Stimulated activated CD4-positive, alpha-beta T cell treated with anti-CD3 and anti-CD28 coated beads, Interleukin-12 subunit alpha, Interleukin-12 subunit beta, amount 100 ng/mL, for 4 hours (primary cell): ENCODE results near the gene LPP.
"Not testable (repeated sequence)": the region's sequence is repeated elsewhere in the genome, so short reads cannot be mapped to it uniquely, and the experiment has no call there.

Source experiments
- DNase-seq: peaks from one replicate; pipeline ENCODE4 v3.0.0-alpha.2; 2020

LPP gene

DNA sequence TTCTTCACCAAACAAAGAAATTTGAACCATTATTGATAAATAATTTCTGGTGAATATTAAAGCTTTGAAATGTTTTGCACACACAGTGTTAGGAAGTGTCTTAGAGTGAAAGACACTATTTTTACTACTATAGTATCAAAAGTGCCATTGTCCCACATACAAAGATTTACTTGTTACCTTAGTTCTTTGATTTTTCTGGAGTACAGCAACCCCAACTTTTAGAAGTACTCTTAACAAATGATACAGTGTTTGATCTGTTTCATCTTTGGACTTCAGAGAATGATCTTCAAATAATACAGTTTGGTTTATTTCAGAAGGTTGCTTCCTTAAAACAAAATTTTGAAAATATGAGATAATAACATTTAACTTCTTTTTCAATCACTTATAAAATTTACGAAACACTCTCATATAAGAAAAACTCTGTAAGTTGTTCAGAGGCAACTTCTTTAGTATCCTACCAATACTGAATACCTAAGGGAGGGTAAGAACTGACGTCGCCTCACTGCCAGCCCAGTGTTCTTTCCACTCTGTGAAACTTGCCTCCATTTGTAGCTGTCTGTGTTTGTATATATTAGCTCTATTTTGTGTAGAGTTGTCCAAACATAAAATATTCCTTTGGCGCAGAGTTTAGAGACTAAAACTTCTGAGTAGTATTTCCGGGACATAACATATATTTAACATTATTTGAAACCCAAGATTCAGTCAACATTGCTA is 464.2 kb downstream of the LPP start:
- DNase-seq: no peak

DNA sequence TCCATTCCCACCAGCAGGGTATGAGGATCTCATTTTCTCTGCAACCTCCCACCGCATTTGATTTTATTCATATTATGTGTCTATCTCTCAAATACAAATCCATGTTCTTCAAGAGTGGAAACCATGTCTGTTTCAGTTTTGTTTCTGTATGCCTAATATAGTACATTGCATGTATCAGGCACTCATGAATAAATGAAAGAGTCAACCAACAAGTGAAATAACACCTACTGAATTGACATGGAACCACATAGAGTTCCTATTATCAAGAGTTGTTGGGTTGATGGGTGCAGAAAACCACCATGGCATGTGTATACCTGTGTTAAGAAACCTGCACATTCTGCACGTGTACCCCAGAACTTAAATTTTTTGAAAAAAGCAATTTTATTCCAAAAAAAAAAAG is 466.8 kb downstream of the LPP start:
- DNase-seq: no peak

DNA sequence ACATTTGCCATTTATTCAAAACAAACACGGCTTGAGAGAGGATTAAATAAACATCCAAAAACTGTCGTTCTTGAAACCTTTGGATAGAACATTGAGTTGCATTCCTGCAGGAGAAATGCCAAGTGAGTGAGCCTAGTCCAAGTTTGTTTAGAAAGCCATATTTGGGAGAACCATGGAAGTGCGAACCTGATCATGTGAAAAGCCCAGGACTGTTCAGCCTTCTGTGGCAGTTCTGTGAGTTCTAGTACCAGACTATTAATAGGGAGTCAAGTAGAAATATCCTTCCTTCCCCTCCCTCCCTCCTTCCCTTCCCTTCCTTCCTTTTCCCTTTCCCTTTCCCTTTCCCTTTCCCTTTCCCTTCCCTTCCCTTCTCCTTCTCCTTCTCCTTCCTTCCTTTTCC is 470.4 kb downstream of the LPP start:
- no peak for DNase-seq

DNA sequence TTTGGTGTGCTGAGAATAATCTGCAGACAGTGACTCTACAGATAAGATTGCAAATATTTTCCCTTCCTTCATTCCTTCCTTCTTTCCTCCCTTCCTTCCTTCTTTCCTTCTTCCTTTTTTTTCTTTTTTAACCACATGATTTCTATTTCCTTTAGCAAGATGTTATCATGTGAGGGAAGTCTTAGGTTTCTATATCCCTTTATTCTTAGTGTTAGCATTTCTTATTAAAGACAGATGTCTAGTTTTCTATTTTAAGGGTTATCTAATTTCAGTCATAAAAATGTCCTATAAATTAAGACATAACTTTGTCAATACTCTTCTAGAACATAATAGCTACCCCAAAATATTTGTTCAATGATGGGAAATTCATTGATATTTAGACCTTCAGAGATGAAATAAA is 470.9 kb downstream of the LPP start:
- DNase-seq: no peak

DNA sequence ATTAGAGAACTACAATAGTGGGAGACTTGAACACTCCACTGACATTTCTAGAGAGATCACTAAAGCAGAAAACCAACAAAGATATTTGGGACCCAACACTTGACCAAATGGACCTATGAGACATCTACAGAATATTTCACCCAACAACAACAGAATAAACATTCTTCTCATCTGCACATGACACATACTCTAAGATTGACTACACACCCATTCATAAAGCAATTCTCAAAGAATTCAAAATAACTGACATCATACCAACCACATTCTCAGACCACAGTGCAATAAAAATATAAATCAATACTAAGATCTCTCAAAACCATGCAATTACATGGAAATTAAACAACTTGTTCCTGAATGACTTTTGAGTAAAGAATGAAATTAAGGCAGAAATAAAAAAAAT is 473.7 kb downstream of the LPP start:
- no peak for DNase-seq

DNA sequence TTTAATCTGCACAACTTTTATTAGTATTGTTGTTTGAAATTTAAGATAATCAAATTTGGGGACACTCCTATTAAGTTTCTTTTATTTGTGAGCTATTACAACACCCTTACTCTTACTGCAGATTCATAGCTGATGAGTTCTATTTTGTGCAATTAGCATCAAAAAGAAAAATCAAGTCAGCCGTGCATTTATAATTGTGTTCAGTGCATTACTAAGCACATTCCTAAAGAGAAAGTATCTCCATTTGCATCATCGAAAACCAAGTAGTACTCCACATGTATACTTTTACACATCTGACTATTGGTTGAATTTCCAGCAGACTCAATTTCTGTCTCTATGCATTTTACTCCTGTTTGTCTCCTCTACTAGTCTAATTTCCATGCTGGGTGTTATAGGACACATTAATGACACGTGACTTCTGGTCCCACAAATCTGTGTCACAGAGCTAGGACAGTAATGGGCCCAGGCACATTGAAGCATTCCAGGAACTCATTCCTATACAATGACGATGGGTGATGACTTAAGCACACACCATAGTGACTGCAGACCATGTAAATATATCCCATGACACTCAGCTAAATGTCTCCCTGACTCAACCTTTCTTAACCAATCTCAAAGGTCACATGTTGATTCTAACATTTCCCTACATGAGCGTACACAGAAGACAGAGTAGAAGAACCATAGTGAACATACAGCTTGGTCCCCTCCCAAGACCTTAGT is 477.5 kb downstream of the LPP start:
- no peak for DNase-seq

DNA sequence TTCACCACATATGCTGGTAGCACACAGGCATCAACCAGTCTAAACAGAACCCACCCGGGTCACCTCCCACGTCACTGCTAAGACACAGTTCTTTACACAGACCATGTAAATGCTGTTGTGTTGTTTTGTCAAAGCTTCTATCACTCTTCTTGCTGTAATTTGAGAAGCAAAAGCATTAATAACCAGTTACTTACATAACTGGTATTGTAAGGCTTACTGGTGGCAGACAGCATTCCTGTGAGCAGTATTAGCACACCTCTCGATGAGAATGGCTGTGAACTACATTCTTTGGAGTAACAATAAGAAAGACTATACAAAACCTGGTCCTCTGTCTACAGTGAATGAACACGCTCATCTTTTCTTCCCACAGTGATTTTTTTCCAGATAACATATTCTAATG is 479.2 kb downstream of the LPP start:
- no peak for DNase-seq

DNA sequence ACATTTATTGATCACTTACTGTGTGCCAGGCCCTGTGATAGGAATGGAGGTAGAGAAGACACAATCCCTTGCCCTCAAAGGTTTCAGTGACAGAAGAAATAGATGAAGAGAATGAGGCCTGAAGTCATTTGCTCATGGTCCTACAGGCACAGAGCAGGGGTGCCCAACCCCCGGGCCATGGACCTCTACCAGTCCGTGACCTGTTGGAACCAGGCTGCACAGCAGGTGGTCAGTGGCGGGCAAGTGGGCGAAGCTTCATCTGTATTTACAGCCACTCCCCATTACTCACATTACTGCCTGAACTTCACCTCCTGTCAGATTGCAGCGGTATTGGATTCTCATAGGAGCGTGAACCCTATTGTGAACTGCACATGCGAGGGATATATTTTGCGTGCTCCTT is 480.3 kb downstream of the LPP start:
- no peak for DNase-seq

DNA sequence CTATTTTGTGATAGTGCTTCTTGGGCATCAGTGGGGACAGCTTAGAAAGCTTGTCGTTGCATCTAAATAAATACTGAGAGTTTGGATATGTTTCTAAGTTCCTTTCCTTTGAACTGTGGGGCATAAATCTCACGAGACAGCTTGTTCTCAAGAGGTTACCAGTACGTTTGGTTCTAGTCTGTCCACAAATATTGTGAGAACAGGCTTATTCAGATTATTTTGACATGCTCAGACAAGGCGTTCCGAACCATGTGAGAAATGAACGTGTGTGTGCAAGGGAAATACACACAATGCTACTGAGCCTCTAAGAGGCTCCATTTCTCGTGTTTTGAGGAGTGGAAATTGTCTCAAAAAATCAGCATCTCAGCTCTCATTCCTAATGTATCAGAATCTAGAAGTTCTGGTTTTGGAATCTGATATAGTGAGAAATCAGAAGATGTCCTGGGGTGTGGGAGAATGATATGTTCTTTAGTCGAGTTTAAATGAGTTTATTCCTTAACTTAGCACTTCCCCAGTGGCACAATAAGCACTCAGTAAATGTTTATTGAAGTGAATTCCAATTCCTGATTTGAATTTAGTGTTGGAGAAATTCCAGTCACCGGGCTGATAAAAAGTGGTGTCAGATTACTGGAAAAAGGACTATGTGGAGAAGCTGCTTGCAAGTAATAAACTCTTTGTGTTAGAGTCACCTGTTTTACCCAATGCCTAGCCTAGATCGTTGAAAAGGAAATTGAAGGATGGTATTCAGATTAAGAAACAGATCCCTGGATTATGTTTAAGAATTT is 481.5 kb downstream of the LPP start:
- DNase-seq: no peak

DNA sequence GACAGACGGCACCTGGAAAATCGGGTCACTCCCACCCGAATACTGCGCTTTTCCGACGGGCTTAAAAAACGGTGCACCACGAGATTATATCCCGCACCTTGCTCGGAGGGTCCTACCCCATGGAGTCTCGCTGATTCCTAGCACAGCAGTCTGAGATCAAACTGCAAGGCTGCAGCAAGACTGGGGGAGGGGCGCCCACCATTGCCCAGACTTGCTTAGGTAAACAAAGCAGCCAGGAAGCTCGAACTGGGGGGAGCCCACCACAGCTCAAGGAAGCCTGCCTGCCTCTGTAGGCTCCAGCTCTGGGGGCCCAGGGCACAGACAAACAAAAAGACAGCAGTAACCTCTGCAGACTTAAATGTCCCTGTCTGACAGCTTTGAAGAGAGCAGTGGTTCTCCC is 482.3 kb downstream of the LPP start:
- DNase-seq: not testable (repeated sequence)

DNA sequence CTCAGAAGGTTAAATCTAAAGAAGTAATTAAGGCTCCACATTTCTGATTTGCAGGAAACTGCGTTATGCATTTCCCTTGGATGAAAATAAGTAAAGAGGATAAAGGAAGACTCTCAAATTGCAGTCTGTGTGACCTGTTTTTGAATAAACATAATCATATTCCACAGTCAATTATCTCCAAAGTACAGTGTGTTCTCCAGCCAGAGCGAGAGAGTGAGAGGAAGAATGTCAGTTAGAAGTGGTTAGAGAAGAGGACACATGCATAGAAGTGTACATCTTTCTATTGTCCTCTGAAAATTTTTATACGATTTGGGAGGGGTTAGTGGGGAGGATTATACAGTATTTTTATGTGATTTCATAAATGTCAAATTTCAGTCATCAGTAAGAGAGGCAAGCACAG is 487.1 kb downstream of the LPP start:
- no peak for DNase-seq

DNA sequence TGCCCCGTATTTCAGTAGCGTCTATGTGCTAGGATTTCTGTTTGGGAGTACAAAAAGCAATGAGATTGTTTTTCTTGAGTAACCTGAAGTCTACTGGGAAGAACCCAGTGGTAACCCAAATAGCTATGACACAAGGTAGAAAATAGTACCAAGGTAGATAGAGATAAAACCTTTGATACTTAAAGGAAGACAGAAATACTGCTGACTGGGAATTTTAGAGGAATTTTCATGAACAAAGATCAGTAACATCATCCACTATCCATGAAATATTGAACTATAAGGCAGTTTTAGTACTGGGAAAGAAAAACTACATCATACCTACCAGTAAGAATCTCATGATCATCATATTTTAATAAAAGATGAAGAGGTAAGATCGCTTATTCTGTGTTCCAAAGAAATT is 489.8 kb downstream of the LPP start:
- DNase-seq: no peak

DNA sequence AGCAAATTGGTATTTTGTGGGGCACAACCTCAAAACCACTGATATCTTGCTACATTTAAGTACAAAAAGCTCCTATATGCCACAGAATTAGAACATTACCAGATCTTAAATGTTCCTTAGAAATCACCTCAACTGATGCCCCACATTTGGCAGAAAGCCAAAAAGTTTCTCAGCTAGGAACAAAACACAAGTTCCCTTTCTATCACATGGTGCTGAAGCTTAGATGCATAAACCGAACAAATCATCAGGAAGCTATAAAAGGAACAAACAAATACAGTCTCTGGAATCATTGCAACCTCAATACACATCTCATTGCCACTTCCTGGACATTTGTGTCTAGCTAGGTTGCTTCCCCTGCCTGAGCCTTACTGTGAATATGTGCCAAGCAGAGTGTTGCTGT is 492.6 kb downstream of the LPP start:
- DNase-seq: no peak

DNA sequence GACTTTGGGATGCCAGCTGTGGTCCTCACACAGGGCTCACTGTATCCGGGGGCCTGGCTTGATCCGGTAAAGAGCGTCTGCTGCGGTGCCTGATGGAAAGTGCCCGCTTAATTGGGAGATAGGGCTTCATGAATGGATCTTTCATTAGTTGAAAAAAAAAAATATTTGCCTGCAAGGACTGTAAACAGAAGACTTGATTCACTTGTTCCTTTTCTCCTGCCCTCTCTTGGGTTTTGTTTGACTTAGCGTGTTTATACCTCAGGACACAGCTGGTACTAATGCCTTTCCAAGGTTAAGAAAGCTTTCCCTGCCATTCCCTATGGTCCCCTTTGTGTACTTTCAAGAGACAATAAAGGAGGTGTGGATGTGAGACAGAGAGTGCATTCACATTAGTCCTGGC is 493.3 kb downstream of the LPP start:
- DNase-seq: no peak

DNA sequence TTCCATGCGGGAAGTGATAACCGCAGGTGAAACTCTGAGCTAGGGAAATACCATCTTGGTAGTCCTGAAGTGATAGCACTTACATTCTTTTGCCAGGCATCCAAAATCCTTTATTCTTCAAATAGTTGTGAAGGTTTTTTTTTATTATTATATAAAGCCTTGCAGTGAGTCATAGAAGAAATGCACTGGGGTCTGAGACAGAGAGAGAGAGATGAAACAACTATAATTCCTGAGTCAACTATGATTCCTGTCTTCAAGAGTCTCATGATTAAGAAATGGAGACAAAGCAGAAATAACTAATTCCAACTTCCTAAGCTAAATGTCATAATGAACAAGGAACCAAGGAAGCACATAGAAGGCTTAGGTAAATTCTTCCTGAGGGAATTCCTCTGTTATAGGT is 495.6 kb downstream of the LPP start:
- DNase-seq: no peak

DNA sequence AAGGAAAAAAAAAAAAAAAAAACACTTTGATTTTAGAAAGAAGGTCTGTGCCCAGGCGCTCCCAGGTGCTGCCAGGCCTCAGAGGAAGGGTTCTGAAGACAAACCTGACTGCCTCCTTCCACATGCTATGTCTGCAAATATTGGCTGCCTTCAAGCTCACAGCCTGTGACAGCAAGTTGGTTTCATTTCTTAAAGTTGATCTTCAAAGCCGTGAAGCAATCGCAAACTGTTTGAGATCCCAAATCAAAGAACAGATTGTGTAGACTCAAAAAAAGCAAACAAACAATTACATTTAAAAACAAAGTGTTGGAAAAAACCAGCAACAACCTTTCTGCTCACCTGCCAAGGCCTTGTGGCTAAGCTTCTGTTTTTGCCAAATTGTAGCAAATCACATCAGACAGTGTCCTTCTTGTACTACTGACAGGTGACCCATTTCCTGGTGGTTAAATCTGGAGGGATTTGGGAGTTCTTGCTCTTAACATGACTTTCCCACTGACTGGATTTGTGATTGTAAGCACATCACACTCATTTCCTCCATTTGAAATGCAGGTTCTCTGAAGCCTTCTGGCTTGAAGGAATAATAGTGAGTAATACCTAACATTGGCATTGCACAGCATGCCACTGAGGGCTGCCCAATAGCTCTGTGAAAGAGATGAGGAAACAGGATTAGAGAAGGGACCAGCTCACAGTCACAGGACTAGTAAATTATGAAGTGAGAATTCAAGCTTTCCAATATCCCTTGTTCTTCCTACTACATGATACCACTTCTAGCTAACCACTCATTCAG is 502.4 kb downstream of the LPP start:
- DNase-seq: no peak

DNA sequence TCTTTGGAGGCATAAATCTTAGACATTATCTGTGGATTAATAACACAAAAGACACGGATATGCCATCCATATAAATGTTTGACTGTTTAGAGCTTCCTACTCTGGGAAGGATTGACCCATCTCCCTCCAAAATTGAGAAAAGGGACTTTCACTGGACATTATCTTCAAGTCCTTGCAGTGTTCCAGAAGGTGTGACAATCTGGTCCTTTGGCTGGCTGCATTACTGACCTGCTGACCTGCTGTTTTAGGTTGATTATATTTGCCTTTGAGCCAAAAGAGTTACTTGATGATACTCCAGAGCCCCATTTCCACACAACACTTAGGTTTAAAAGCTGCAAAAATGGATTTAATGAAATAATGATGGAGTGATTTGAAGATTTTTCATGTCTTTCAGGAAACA is 504.6 kb downstream of the LPP start:
- DNase-seq: no peak

DNA sequence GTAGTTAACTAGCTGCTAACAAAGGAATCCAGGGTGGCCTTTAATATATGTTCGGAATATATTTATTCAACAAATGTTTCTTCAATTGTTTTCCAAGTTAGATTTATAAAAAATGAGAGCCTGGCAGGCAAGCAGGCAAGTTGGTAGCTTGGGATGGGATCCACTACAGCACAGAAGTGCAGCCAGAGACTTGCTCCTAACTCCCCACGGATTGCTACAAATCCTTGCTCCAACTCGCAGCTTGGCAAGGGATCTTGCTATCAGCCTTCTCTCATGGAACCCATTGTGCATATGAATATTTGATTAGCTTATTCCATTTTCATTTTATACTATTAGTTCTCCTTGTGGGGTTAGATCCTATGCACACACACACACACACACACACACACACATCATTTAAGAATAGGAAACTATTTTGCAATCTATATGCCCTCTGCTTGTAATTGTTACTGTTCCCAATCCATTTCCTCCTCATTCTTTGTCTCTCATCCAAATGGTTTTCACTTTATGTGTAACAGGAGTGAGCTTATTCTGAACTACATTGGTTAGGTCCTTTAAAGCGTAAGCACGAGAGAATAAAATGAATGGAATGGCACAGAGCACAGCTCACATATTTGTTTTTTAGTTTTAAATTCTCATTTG is 505.6 kb downstream of the LPP start:
- DNase-seq: no peak

DNA sequence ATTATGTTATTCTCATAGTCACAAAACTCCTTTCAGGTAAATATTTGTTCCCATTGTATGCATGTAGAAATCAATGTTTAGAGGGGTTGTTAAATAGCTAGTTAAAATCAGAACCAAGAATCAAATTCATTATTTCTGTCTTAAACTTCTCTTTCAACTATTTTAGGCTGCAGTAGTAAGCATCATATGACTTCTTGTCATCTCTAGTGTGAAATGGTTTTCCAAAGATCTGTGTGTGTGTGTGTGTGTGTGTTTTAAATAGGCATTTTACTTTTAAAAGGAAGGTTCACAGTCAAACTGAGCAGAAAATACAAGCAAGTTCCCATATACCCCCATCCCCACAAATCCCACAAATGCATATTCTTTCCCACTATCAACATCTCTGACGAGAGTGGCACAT is 506.5 kb downstream of the LPP start:
- no peak for DNase-seq

DNA sequence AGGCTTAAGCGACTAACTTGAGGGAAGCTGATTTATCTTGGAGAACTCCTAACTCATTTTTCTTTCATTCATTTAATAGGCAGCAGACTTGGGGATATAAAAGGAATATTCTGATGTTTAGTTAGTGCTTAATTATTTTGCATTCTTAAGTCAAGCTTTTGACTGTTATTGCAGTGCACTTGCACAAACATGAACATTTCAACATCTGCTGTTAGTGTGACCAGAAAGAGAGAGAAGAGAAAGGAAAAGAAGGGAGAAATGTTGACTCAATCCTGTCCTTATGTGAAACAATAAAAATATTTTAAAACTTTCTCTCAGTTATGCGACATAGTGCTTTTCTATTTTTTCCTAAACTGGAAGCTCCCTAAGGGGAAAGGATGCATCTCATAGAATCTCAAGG is 507.8 kb downstream of the LPP start:
- no peak for DNase-seq

DNA sequence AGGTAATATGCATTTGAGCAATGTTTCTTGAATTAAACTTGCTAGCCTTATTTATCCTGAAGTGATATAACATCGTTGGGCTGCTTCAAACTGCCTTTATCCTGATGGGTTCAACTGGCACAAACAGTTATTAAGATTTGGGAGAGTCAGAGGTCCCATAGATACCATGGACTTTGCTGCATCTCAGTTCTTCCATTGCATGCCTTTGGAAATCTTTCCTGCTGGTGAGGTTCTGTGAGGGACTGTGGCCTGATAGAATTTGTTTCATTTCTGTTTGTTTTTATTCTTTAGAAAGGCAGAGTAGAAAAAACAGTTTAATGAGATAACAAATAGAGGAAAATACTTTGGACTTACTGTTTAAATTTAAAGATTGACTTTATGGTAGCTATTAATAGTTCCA is 508.3 kb downstream of the LPP start:
- DNase-seq: no peak

DNA sequence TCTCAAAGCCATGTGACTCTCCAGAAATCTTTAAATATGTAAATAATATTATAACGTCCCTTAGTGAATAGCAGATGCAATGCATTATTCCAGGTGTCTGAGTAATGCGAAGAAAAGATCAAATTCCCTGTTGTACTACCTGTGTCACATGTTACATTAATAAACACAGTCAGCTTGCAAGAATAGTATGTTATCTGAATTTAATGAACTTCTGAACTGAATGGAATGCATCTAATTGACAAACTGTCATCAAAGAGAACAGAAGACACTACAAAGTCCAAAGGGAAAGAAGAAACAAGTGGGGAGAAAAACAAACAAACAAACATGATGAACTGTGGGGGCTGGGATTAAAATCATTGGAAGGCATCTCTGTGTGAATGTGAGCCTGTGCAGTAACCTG is 508.8 kb downstream of the LPP start:
- no peak for DNase-seq

DNA sequence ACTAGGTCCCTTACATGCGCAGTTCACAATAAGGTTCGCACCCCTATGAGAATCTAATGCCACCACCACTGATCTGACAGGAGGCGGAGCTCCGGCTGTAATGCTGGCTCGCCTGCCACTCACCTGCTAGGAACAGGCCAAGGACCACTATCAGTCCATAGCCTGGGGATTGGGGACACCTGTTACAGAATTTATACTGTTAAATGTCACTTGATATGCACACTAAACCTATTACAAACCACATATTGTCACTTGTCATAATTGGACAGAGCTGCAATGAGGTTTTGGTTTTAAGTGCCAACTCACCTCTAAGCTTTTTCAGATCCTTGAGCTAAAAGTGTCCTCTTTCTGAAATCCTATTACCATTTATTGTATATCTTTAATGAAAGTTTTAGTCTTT is 509.9 kb downstream of the LPP start:
- no peak for DNase-seq
